HG02763 (cell line): ENCODE results near the gene ACOXL.
"Not testable (repeated sequence)": the region's sequence is repeated elsewhere in the genome, so short reads cannot be mapped to it uniquely, and the experiment has no call there.

Experiments
- ATAC-seq: cut with Tn5 transposase; IDR thresholded peaks from one replicate; pipeline ENCODE4 v1.9.1; 2021; ENCODE audit warnings: mild to moderate bottlenecking, moderate library complexity; ENCODE audit not compliant: unreplicated experiment

ACOXL gene

GRCh38 chr2:110732422-110733413 is at the start of gene ACOXL:
Gene ACOXL, plus strand, starts transcription at chr2:110732573. Its CDS starts 35,817 bp downstream, at chr2:110768390.
- ATAC-seq, result no peak

GRCh38 chr2:110682872-110683271 is 49.5 kb upstream of the ACOXL start:
- no peak for ATAC-seq

- ATAC-seq, result not testable (repeated sequence)
These were observed 44.4 kb upstream of the ACOXL start for GRCh38 chr2:110687775-110688484.

- no peak for ATAC-seq
These were observed 43.7 kb upstream of the ACOXL start for GRCh38 chr2:110688594-110689091.

- ATAC-seq, result no peak
These were observed 42.0 kb upstream of the ACOXL start for GRCh38 chr2:110690083-110690965.

GRCh38 chr2:110691612-110692258 is 40.6 kb upstream of the ACOXL start:
- ATAC-seq, result no peak

- ATAC-seq, result not testable (repeated sequence)
These were observed 37.1 kb upstream of the ACOXL start for GRCh38 chr2:110695146-110695898.

- not testable (repeated sequence) for ATAC-seq
These were observed 34.1 kb upstream of the ACOXL start for GRCh38 chr2:110698253-110698652.

- ATAC-seq, result no peak
These were observed 29.6 kb upstream of the ACOXL start for GRCh38 chr2:110702514-110703380.

GRCh38 chr2:110707386-110707965 is 24.9 kb upstream of the ACOXL start:
- no peak for ATAC-seq

- ATAC-seq, result no peak
These were observed 23.9 kb upstream of the ACOXL start for GRCh38 chr2:110708455-110708854.

- ATAC-seq, result no peak
These were observed 19.6 kb upstream of the ACOXL start for GRCh38 chr2:110712737-110713136.

- no peak for ATAC-seq
These were observed 18.6 kb upstream of the ACOXL start for GRCh38 chr2:110713513-110714362.

GRCh38 chr2:110714452-110715224 is 17.7 kb upstream of the ACOXL start:
- no peak for ATAC-seq

- ATAC-seq, result no peak
These were observed 15.3 kb upstream of the ACOXL start for GRCh38 chr2:110716959-110717645.

GRCh38 chr2:110717734-110718133 is 14.6 kb upstream of the ACOXL start:
- ATAC-seq, result no peak
